Lower leg skin (tissue), 3 donors: ENCODE measurements around the gene KCNN3.

Experiments used
- CTCF ChIP-seq, 3 donors: fragments of 450-650 bp; IDR thresholded peaks; one replicate each; pipeline ENCODE4 v1.5.1; 2016; ENCODE audit warnings: antibody characterized with exemption in 3 of 3, mild to moderate bottlenecking in 3 of 3, moderate library complexity in 2 of 3
- POLR2A ChIP-seq, 2 donors: fragments of 450-650 bp; IDR thresholded peaks; one replicate each; pipeline ENCODE4 v1.6.1; 2016 to 2017; ENCODE audit warnings: antibody characterized with exemption in 2 of 2, mild to moderate bottlenecking in 1 of 2, moderate library complexity in 1 of 2

DNA sequence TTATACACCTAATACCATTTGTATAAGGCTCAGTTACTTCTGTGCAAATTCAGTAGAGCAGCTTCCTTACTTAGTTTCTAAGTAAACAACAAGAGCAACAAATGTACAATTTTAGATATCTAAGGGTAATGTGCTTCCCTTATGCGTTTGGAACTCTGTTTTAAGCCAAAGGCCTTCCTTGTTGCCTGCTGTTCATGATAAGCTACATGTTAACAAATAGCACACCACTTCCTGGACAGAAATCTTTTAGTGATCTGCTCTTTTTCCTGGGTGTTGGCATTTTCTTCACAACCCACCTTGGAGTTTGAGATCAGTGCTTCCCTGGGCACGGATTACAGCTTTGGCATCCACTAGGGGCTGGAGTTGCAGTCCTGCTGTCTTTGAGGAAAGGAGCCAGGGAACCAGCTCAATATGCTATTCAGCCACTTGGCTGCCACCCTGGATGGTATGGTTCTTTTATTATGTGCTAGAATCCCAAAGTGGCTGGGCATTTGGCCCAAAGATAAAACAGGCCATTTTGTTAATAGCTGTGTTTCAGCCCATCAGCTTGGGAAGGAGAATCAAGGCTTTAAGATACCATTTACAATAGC is 206.5 kb downstream of the KCNN3 start:
- TF ChIP-seq POLR2A (IDR thresholded peaks at IDR 0.05) (no peak), CTCF (IDR thresholded peaks at IDR 0.05) (no peak)
